ENCODE results near the gene ZNF792. TPM values are rescaled to one million over a fixed set of nuclear protein-coding genes. Genes with fewer than 3 reads are reported as not detected.

Gene ZNF792
- total and polyA plus RNA-seq, 2 of the 8 experiments (the other 6 are each of a cell fraction or from before 2014, with no cell fraction given): 2.5 to 7.2 TPM

GRCh38 chr19:34989298-34989697, 25.3 kb upstream of the ZNF792 start:
- Histone ChIP-seq H4K8ac (ENCODE audit: extremely low read depth, insufficient read depth, low read length) (no peak overlapping the region), H3K9me3 (ENCODE audit: insufficient read depth in 2 of 2, low read depth in 1 of 2, low read length in 1 of 2) (no peaks in the 10 kb centered on the region), H3K4me1 (replicated peaks in 1 of 4; ENCODE audit: control insufficient read depth in 3 of 4, insufficient read depth in 4 of 4, low read length in 3 of 4) (peaks cover 2 to 7% (median 4%) of the 10 kb centered on the region in 4 experiments; a peak in 5 of 7 replicates), H2BK20ac (ENCODE audit: low read length) (no peak overlapping the region), H2AFZ (ENCODE audit: low read length) (no peak overlapping the region), H3K79me2 (ENCODE audit: control insufficient read depth in 1 of 2, insufficient read depth in 2 of 2, low read length in 2 of 2) (no peaks in the 10 kb centered on the region), H2AK5ac (ENCODE audit: low read depth, low read length) (no peak overlapping the region), H2BK120ac (replicated peaks; ENCODE audit: low read depth, low read length) (no peak overlapping the region), H3K4me2 (ENCODE audit: insufficient read depth in 1 of 2, low read depth in 2 of 2, low read length in 2 of 2) (no peak overlapping the region), H3K56ac (replicated peaks; ENCODE audit: insufficient read length, low read depth, low read length) (no peak overlapping the region), H3K18ac (ENCODE audit: extremely low read depth, low read length) (no peak overlapping the region), H2BK15ac (ENCODE audit: low read length) (no peak overlapping the region), H3K14ac (ENCODE audit: insufficient read length) (no peak overlapping the region), H2BK5ac (ENCODE audit: low read depth, low read length) (no peak overlapping the region), H4K91ac (replicated peaks; ENCODE audit: insufficient read length, low read length) (no peak overlapping the region), H3K4me3 (ENCODE audit: extremely low read depth in 1 of 4, insufficient read depth in 2 of 4, low read depth in 3 of 4, low read length in 4 of 4) (no peak overlapping the region), H3K23ac (ENCODE audit: insufficient read length) (no peak overlapping the region), H3K9ac (replicated peaks in 1 of 4; ENCODE audit: extremely low read depth in 1 of 4, low read depth in 3 of 4, low read length in 3 of 4) (no peak overlapping the region), H2BK12ac (ENCODE audit: low read depth, low read length) (no peak overlapping the region), H3K23me2 (ENCODE audit: low read depth, low read length) (no peaks in the 10 kb centered on the region), H3K27me3 (replicated peaks in 1 of 4; ENCODE audit: control insufficient read depth in 3 of 4, extremely low read depth in 1 of 4, insufficient read depth in 3 of 4, low read length in 3 of 4) (no peaks in the 10 kb centered on the region), H3K4ac (replicated peaks; ENCODE audit: insufficient read length, low read depth, low read length) (no peak overlapping the region), H3K27ac (ENCODE audit: low read depth, low read length) (no peak overlapping the region), H3K36me3 (ENCODE audit: control insufficient read depth in 2 of 4, insufficient read depth in 4 of 4, low read length in 3 of 4) (no peaks in the 10 kb centered on the region), H4K20me1 (replicated peaks in 1 of 2; ENCODE audit: control insufficient read depth in 1 of 2, insufficient read depth in 2 of 2, low read length in 2 of 2) (no peaks in the 10 kb centered on the region), H3K79me1 (ENCODE audit: low read depth, low read length) (no peaks in the 10 kb centered on the region), H4K5ac (ENCODE audit: insufficient read length, low read depth, low read length) (no peak overlapping the region)
- DNase-seq (ENCODE audit: low read depth in 1 of 2, low spot score in 2 of 2): no peak
- WGBS, 2 experiments (ENCODE audit: extremely low coverage in 1 of 2, insufficient coverage in 1 of 2, insufficient read length in 1 of 2, insufficient replicate concordance in 2 of 2, low coverage in 1 of 2, low lambda C conversion rate in 2 of 2, missing lambda C conversion rate in 1 of 2): 93% methylated on average over 6 of the region's 6 CpGs; no CpG with 5 or more reads in 1 of the 2 experiments
- POLR2A ChIA-PET (ENCODE audit: partially characterized antibody): interaction anchor here (0.7 to 1.7 kb wide), 4 partner anchors 10 to 54 kb away, joined by 3 to 5 read pairs (median 4); partner anchors contain the start of gene GRAMD1A
- CTCF ChIA-PET (ENCODE audit: partially characterized antibody): interaction anchor here (0.6 to 1.7 kb wide), 7 partner anchors 10 to 476 kb away, joined by 3 to 4 read pairs (median 3); no protein-coding TSS in a partner anchor
- no peak for FAIRE-seq
- TF ChIP-seq CHD1 (IDR thresholded peaks at IDR 0.05; ENCODE audit: low read depth, low read length) (no peak), CBX5 (IDR thresholded peaks at IDR 0.05; ENCODE audit: low read depth, low read length) (no peak), FOSL1 (IDR thresholded peaks at IDR 0.05; ENCODE audit: insufficient read depth, low read depth, low read length) (no peak), JUN (IDR thresholded peaks at IDR 0.05; ENCODE audit: low read depth, low read length) (no peak), CBX8 (IDR thresholded peaks at IDR 0.05; ENCODE audit: borderline replicate concordance, low read depth, low read length) (no peak), CEBPB (IDR thresholded peaks at IDR 0.05; ENCODE audit: low read depth, low read length) (no peak), HDAC6 (IDR thresholded peaks at IDR 0.05; ENCODE audit: low read depth, low read length) (no peak), BCL11A (IDR thresholded peaks at IDR 0.05; ENCODE audit: low read depth in 2 of 2, low read length in 2 of 2) (no peak), TBP (IDR thresholded peaks at IDR 0.05; ENCODE audit: low read depth, low read length) (no peak), POU5F1 (IDR thresholded peaks at IDR 0.05; ENCODE audit: low read depth, low read length) (no peak), TEAD4 (IDR thresholded peaks at IDR 0.05; ENCODE audit: low read depth, low read length) (no peak), CTBP2 (IDR thresholded peaks at IDR 0.05; ENCODE audit: borderline replicate concordance, insufficient read depth, insufficient read length, low read length) (no peak)
- TF ChIP-seq, protein P1, sequence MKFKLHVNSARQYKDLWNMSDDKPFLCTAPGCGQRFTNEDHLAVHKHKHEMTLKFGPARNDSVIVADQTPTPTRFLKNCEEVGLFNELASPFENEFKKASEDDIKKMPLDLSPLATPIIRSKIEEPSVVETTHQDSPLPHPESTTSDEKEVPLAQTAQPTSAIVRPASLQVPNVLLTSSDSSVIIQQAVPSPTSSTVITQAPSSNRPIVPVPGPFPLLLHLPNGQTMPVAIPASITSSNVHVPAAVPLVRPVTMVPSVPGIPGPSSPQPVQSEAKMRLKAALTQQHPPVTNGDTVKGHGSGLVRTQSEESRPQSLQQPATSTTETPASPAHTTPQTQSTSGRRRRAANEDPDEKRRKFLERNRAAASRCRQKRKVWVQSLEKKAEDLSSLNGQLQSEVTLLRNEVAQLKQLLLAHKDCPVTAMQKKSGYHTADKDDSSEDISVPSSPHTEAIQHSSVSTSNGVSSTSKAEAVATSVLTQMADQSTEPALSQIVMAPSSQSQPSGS (IDR thresholded peaks at IDR 0.05; ENCODE audit: low read length): no peak

All from H1 (cell line).